Naive B cell (primary cell): ENCODE measurements around the gene ACSS3. TPM values are rescaled to one million over a fixed set of nuclear protein-coding genes. Genes with fewer than 3 reads are reported as not detected.
"Not testable (repeated sequence)": the region's sequence is repeated elsewhere in the genome, so short reads cannot be mapped to it uniquely, and the experiment has no call there.

ENCODE experiments used
- ATAC-seq, 2 donors: fragments of 150-1000 bp; cut with Tn5 transposase; 2 replicates each; pipeline ENCODE4 v1.10.0; 2021; ENCODE audit warnings: low read depth in 2 of 2, mild to moderate bottlenecking in 2 of 2, moderate library complexity in 2 of 2
- DNase-seq: peaks from one replicate; pipeline ENCODE4 v3.0.0; 2022
- H3K27ac Mint-ChIP-seq, 6 donors: one replicate each; pipeline ENCODE4 v1.8.0; 2020 to 2022; ENCODE audit warnings: mild to moderate bottlenecking in 6 of 6, mixed read lengths in 6 of 6, moderate library complexity in 5 of 6, inconsistent platforms in 2 of 6
- H3K27me3 Mint-ChIP-seq, 3 donors: one replicate each; pipeline ENCODE4 v1.8.0; 2021 to 2022; ENCODE audit warnings: mixed read lengths in 3 of 3, mild to moderate bottlenecking in 1 of 3
- H3K36me3 Mint-ChIP-seq, 2 donors: one replicate each; pipeline ENCODE4 v1.8.0; 2020 to 2022; ENCODE audit warnings: mixed read lengths in 2 of 2, inconsistent platforms in 1 of 2, mild to moderate bottlenecking in 1 of 2
- H3K4me1 Mint-ChIP-seq, 3 donors: one replicate each; pipeline ENCODE4 v1.8.0; 2020 to 2022; ENCODE audit warnings: mixed read lengths in 3 of 3, inconsistent platforms in 1 of 3, mild to moderate bottlenecking in 1 of 3, moderate library complexity in 1 of 3
- H3K4me3 Mint-ChIP-seq, 8 donors: one replicate each; pipeline ENCODE4 v1.8.0; 2020 to 2022; ENCODE audit warnings: mild to moderate bottlenecking in 8 of 8, mixed read lengths in 8 of 8, moderate library complexity in 8 of 8, inconsistent platforms in 2 of 8
- H3K9me3 Mint-ChIP-seq, 7 donors: one replicate each; pipeline ENCODE4 v1.8.0; 2020 to 2022; ENCODE audit warnings: mixed read lengths in 7 of 7, mild to moderate bottlenecking in 5 of 7, inconsistent platforms in 2 of 7, moderate library complexity in 1 of 7
- polyA plus RNA-seq, 6 donors: library from polyadenylated mRNA; unstranded; fragments of 300-500 nt; fragmentation: Illumina TruSeq; gene quantifications; one replicate each; pipeline ENCODE4 v1.2.3, GENCODE V29; 2021; ENCODE audit warnings: low read depth in 6 of 6

ACSS3 gene
- polyA plus RNA-seq, 6 donors from 2014 or later = not detected

DNA sequence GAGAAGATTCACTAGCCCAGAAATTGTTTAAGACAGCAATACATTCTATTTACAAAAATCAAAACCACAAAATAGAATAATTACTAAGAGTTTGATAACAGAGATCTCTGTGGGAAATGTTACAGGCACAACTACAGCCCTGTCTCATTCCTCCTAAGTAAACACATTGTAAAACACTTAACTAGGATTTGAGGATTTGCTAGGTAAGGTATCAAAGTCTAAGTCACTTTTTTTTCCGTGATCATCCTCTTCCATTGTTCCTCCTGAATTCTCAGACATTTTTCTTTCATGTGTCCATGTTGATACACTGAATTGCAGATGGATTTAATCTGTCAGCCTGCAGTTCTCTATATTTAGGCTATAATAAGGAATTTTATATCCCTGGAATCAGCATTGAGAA lies 127.5 kb downstream of the ACSS3 start:
- Mint-ChIP-seq H3K36me3 (no peaks in the 10 kb centered on the region), H3K4me1 (no peaks in the 10 kb centered on the region), H3K27ac (no peak overlapping the region), H3K9me3 (peaks cover 0 to 6% (median 0%) of the 10 kb centered on the region in 7 donors), H3K4me3 (no peak overlapping the region), H3K27me3 (no peaks in the 10 kb centered on the region)
- DNase-seq = no peak
- no peak for ATAC-seq

- no peaks in the 10 kb centered on the region for H3K36me3 Mint-ChIP-seq
- H3K9me3 Mint-ChIP-seq = peaks cover 0 to 6% (median 0%) of the 10 kb centered on the region in 7 donors
- no peaks in the 10 kb centered on the region for H3K4me1 Mint-ChIP-seq
- no peak for DNase-seq
- no peak overlapping the region for H3K27ac Mint-ChIP-seq
- ATAC-seq = no peak
- no peak overlapping the region for H3K4me3 Mint-ChIP-seq
- H3K27me3 Mint-ChIP-seq = no peaks in the 10 kb centered on the region
These were observed 128.6 kb downstream of the ACSS3 start for GRCh38 chr12:81206429-81206828.

GRCh38 chr12:81207173-81207572 lies 129.3 kb downstream of the ACSS3 start:
- Mint-ChIP-seq H3K4me1 (no peaks in the 10 kb centered on the region), H3K27ac (no peak overlapping the region), H3K4me3 (no peak overlapping the region), H3K27me3 (no peaks in the 10 kb centered on the region), H3K9me3 (peaks cover 0 to 6% (median 0%) of the 10 kb centered on the region in 7 donors), H3K36me3 (no peaks in the 10 kb centered on the region)
- DNase-seq (no peak), ATAC-seq (no peak)

- Mint-ChIP-seq H3K27me3 (no peaks in the 10 kb centered on the region), H3K9me3 (peaks cover 0 to 6% (median 0%) of the 10 kb centered on the region in 7 donors), H3K4me3 (no peak overlapping the region), H3K36me3 (no peaks in the 10 kb centered on the region), H3K27ac (no peak overlapping the region), H3K4me1 (no peaks in the 10 kb centered on the region)
- no peak for ATAC-seq
- DNase-seq = no peak
These were observed 129.8 kb downstream of the ACSS3 start for GRCh38 chr12:81207664-81208063.

GRCh38 chr12:81208187-81208911 lies 130.5 kb downstream of the ACSS3 start:
- Mint-ChIP-seq H3K4me1 (no peaks in the 10 kb centered on the region), H3K4me3 (no peak overlapping the region), H3K27me3 (no peaks in the 10 kb centered on the region), H3K27ac (peak overlapping the region in 1 of 6 donors; percentile 30), H3K36me3 (no peaks in the 10 kb centered on the region), H3K9me3 (peaks cover 0 to 6% (median 2%) of the 10 kb centered on the region in 7 donors)
- DNase-seq (no peak), ATAC-seq (no peak)

GRCh38 chr12:81209012-81209411 lies 131.1 kb downstream of the ACSS3 start:
- DNase-seq (no peak), ATAC-seq (no peak)
- Mint-ChIP-seq H3K9me3 (peaks cover 0 to 11% (median 3%) of the 10 kb centered on the region in 7 donors), H3K4me3 (no peak overlapping the region), H3K4me1 (no peaks in the 10 kb centered on the region), H3K36me3 (no peaks in the 10 kb centered on the region), H3K27ac (no peak overlapping the region), H3K27me3 (no peaks in the 10 kb centered on the region)

DNA sequence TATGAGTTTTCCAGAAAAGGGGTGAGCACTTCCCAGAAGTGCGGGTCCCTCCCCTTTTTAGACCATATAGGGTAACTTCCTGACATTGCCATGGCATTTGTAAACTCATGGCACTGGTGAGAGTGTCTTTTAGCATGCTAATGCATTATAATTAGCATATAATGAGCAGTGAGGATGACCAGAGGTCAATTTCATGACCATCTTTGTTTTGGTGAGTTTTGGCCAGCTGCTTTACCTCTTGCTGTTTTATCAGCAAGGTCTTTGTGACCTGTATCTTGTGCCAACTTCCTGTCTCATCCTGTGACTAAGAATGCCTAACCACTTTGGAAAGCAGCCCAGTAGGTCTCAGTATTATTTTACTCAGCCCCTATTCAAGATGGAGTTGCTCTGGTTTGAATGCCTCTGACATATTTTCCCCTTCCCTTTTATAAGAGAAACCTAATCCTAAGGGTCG lies 131.9 kb downstream of the ACSS3 start:
- not testable (repeated sequence) for H3K27me3 Mint-ChIP-seq, H3K4me1 Mint-ChIP-seq, ATAC-seq, H3K36me3 Mint-ChIP-seq, DNase-seq, H3K27ac Mint-ChIP-seq, H3K4me3 Mint-ChIP-seq
- H3K9me3 Mint-ChIP-seq = peaks cover 0 to 11% (median 1%) of the 10 kb centered on the region in 7 donors

DNA sequence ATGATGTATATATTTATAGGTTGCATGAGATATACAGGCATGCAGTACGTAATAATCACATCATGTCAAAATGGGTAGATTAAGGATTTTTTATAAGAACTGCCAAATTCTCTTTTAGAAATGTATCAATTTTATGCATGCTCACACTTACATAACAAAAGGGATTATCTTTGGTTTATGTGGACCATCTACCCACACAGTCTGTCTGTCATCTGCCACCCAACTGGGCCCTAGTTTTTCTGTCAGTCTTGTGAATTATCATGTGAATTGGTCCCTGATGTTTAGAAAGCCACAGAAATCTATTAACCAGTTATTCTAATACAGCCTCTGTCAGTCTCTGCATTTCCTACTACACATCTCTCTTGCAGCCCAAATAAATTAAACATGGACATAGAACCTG lies 133.4 kb downstream of the ACSS3 start:
- Mint-ChIP-seq H3K4me3 (no peak overlapping the region), H3K9me3 (peaks cover 0 to 11% (median 1%) of the 10 kb centered on the region in 7 donors), H3K27me3 (no peaks in the 10 kb centered on the region), H3K36me3 (no peaks in the 10 kb centered on the region), H3K27ac (no peak overlapping the region), H3K4me1 (no peaks in the 10 kb centered on the region)
- DNase-seq (no peak), ATAC-seq (no peak)

GRCh38 chr12:81212996-81213696 lies 135.3 kb downstream of the ACSS3 start:
- Mint-ChIP-seq H3K4me1 (no peaks in the 10 kb centered on the region), H3K9me3 (peaks cover 0 to 11% (median 1%) of the 10 kb centered on the region in 7 donors), H3K27me3 (no peaks in the 10 kb centered on the region), H3K36me3 (no peaks in the 10 kb centered on the region), H3K4me3 (no peak overlapping the region), H3K27ac (no peak overlapping the region)
- DNase-seq (no peak), ATAC-seq (no peak)

- no peaks in the 10 kb centered on the region for H3K27me3 Mint-ChIP-seq
- H3K27ac Mint-ChIP-seq = no peak overlapping the region
- peaks cover 0 to 10% (median 1%) of the 10 kb centered on the region in 7 donors for H3K9me3 Mint-ChIP-seq
- H3K36me3 Mint-ChIP-seq = no peaks in the 10 kb centered on the region
- ATAC-seq (no peak), DNase-seq (no peak)
- H3K4me1 Mint-ChIP-seq = no peaks in the 10 kb centered on the region
- no peak overlapping the region for H3K4me3 Mint-ChIP-seq
These were observed 138.9 kb downstream of the ACSS3 start for GRCh38 chr12:81216739-81217138.

- no peaks in the 10 kb centered on the region for H3K36me3 Mint-ChIP-seq
- no peaks in the 10 kb centered on the region for H3K27me3 Mint-ChIP-seq
- H3K27ac Mint-ChIP-seq = no peak overlapping the region
- no peaks in the 10 kb centered on the region for H3K4me1 Mint-ChIP-seq
- H3K4me3 Mint-ChIP-seq = no peak overlapping the region
- peaks cover 0 to 4% (median 0%) of the 10 kb centered on the region in 7 donors for H3K9me3 Mint-ChIP-seq
- no peak for ATAC-seq
- no peak for DNase-seq
These were observed 143.8 kb downstream of the ACSS3 start for GRCh38 chr12:81221681-81222080.

GRCh38 chr12:81222846-81223592 lies 145.1 kb downstream of the ACSS3 start:
- Mint-ChIP-seq H3K9me3 (peaks cover 0 to 11% (median 0%) of the 10 kb centered on the region in 7 donors), H3K27ac (no peak overlapping the region), H3K27me3 (no peaks in the 10 kb centered on the region), H3K36me3 (no peaks in the 10 kb centered on the region), H3K4me1 (no peaks in the 10 kb centered on the region), H3K4me3 (no peak overlapping the region)
- DNase-seq = no peak
- no peak for ATAC-seq

GRCh38 chr12:81224626-81225025 lies 146.7 kb downstream of the ACSS3 start:
- Mint-ChIP-seq H3K4me1 (no peaks in the 10 kb centered on the region), H3K36me3 (no peaks in the 10 kb centered on the region), H3K27ac (no peak overlapping the region), H3K4me3 (no peak overlapping the region), H3K27me3 (no peaks in the 10 kb centered on the region), H3K9me3 (peaks cover 0 to 11% (median 0%) of the 10 kb centered on the region in 7 donors)
- ATAC-seq (no peak), DNase-seq (no peak)
